Endothelial cell (in vitro differentiated cells): ENCODE measurements around the gene FUS. TPM values are rescaled to one million over a fixed set of nuclear protein-coding genes. Genes with fewer than 3 reads are reported as not detected.

Experiments
- DNase-seq: peaks from one replicate; pipeline ENCODE4 v3.0.0; 2021; ENCODE audit warnings: low spot score
- H3K27ac Mint-ChIP-seq: one replicate; pipeline ENCODE4 v1.8.0; 2021; ENCODE audit warnings: mixed read lengths, inconsistent platforms; ENCODE audit not compliant: unreplicated experiment
- H3K27me3 Mint-ChIP-seq: one replicate; pipeline ENCODE4 v1.8.0; 2021; ENCODE audit warnings: mild to moderate bottlenecking, moderate library complexity, mixed read lengths, inconsistent platforms; ENCODE audit not compliant: unreplicated experiment
- H3K36me3 Mint-ChIP-seq: one replicate; pipeline ENCODE4 v1.8.0; 2021; ENCODE audit warnings: mild to moderate bottlenecking, low read depth, mixed read lengths, inconsistent platforms; ENCODE audit not compliant: unreplicated experiment
- H3K4me1 Mint-ChIP-seq: one replicate; pipeline ENCODE4 v1.8.0; 2021; ENCODE audit warnings: mild to moderate bottlenecking, mixed read lengths, inconsistent platforms; ENCODE audit not compliant: unreplicated experiment
- H3K4me3 Mint-ChIP-seq: one replicate; pipeline ENCODE4 v1.8.0; 2021; ENCODE audit warnings: mild to moderate bottlenecking, mixed read lengths, inconsistent platforms; ENCODE audit not compliant: unreplicated experiment
- H3K9me3 Mint-ChIP-seq: one replicate; pipeline ENCODE4 v1.8.0; 2021; ENCODE audit warnings: mixed read lengths, inconsistent platforms; ENCODE audit not compliant: unreplicated experiment
- total RNA-seq: library from RNA; stranded (reverse); fragmentation: NEBNext Ultra II Directional; extraction: Animal tissue kit (Norgen Biotek cat#: 25700); gene quantifications from one replicate; pipeline ENCODE4 v1.2.1, GENCODE V29; 2021; ENCODE audit not compliant: unreplicated experiment
- TF ChIP-seq, protein P1 (sequence below): fragments of 200-600 bp; sonication (generic); IDR thresholded peaks from one replicate; pipeline ENCODE4 v1.5.0; 2021; ENCODE audit warnings: antibody characterized with exemption; ENCODE audit not compliant: unreplicated experiment

The FUS gene
- total RNA-seq, 1 donor from 2014 or later = 590 TPM

DNA sequence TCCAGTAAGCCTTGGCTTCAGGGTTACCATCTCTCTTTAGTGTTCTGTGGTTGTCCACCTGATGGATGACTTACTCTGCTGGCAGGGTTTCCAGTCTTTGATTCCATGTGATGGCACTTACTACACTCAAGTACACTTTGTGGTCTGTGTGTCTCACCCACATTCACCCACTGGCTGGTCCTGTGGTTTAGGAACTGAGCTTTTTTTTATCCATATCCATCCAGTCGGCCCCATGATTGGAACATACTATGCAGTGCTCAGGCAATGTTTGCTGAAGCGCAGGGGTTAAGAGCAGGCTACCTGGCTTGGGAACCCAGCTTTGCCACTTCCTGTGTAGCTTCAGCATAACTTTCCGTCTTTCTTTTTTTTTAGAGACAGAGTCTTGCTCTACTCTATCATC is 2.8 kb upstream of the FUS start:
- Mint-ChIP-seq H3K36me3 (peaks cover 9% of the 10 kb centered on the region), H3K4me3 (no peak overlapping the region), H3K9me3 (no peaks in the 10 kb centered on the region), H3K27me3 (peaks cover 15% of the 10 kb centered on the region), H3K27ac (no peak overlapping the region), H3K4me1 (peaks cover 15% of the 10 kb centered on the region)
- TF ChIP-seq, protein P1, sequence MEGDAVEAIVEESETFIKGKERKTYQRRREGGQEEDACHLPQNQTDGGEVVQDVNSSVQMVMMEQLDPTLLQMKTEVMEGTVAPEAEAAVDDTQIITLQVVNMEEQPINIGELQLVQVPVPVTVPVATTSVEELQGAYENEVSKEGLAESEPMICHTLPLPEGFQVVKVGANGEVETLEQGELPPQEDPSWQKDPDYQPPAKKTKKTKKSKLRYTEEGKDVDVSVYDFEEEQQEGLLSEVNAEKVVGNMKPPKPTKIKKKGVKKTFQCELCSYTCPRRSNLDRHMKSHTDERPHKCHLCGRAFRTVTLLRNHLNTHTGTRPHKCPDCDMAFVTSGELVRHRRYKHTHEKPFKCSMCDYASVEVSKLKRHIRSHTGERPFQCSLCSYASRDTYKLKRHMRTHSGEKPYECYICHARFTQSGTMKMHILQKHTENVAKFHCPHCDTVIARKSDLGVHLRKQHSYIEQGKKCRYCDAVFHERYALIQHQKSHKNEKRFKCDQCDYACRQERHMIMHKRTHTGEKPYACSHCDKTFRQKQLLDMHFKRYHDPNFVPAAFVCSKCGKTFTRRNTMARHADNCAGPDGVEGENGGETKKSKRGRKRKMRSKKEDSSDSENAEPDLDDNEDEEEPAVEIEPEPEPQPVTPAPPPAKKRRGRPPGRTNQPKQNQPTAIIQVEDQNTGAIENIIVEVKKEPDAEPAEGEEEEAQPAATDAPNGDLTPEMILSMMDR = no peak
- no peak for DNase-seq

DNA sequence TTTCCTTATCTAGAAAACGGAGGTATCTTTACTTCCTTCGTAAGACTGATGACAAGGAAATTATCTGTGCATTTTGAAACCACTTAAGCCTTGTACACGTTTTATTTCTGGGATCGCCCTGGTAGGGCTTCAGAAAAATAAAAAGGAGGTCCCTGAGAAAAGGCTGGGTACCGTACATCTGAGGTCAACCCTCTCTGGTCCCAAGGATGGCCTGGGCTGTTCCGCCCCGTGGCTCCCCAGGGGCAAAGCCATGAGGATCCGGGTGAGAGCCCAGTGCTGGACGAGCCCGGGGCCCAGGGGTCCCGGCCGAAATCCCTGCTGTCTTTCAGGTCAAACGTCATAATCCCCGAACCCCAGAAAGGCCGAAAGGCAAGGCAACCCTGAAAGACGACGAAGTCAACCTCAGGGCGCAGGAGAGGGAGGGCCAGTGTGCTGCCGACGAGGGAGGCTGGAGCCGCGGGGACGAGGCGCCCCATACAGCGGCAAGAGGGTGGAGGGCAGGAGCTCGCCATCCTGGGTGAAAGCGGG is 656 bp upstream of the FUS start:
- H3K9me3 Mint-ChIP-seq = no peaks in the 10 kb centered on the region
- peak; percentile 21 for DNase-seq
- H3K4me1 Mint-ChIP-seq = peaks cover 36% of the 10 kb centered on the region
- H3K36me3 Mint-ChIP-seq = peaks cover 29% of the 10 kb centered on the region
- H3K4me3 Mint-ChIP-seq = peak overlapping the region; percentile 93
- peaks cover 26% of the 10 kb centered on the region for H3K27me3 Mint-ChIP-seq
- peak overlapping the region; percentile 86 for H3K27ac Mint-ChIP-seq
- TF ChIP-seq, protein P1 = no peak

DNA sequence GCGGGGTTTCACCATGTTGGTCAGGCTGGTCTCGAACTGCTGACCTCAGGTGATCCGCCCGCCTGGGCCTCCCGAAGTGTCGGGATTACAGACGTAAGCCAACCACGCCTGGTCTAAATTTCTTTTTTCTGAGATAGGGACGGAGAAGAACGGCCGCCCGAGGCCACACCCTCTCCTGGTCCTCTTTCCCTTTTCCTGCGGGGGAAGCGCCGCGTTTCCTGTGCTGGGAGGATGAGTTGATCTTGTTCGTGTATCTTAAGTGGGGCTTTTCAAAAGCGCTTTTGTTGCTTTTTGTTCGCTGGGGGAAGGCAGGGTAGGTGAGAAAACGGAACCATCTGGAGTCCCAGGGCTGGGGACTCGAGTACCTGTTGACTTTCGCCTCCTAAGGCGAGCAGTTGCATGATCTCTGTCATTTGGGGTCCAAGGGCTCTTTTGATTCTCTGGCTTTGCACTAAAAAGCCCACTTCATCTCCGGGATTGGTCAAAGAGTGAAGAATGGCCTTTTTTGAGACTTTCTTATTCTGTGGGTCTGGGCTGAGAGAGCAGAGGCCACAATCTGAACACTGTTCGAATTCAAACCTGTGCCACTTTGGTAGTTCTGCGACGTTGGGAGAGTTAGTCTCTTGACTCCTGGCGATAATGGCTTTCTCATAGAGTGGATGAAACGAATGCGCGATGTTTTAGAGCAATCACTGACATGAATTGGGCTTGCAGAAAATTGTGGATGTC is 1.3 kb downstream of the FUS start:
- Mint-ChIP-seq H3K9me3 (no peaks in the 10 kb centered on the region), H3K27me3 (peaks cover 30% of the 10 kb centered on the region), H3K4me1 (peaks cover 53% of the 10 kb centered on the region), H3K27ac (peak overlapping the region; percentile 94), H3K36me3 (peaks cover 47% of the 10 kb centered on the region), H3K4me3 (peak overlapping the region; percentile 98)
- TF ChIP-seq, protein P1 = no peak
- peak; percentile 61 for DNase-seq

DNA sequence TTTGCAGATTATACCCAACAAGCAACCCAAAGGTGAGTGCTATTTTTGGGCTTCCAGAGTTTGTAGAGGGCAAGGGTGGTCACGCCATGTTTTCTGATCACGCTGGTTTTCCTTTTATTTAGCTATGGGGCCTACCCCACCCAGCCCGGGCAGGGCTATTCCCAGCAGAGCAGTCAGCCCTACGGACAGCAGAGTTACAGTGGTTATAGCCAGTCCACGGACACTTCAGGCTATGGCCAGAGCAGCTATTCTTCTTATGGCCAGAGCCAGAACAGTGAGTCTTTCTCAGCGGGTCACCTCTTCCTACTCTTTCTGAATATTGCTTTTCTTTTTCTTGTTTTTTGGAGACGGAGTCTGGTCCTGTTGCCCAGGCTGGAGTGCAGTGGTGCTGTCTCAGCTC is 2.5 kb downstream of the FUS start:
- peaks cover 58% of the 10 kb centered on the region for H3K36me3 Mint-ChIP-seq
- peaks cover 30% of the 10 kb centered on the region for H3K27me3 Mint-ChIP-seq
- H3K4me1 Mint-ChIP-seq = peaks cover 63% of the 10 kb centered on the region

More for the DNA sequence above, 2.5 kb downstream of the FUS start:
- Mint-ChIP-seq H3K9me3 (no peaks in the 10 kb centered on the region), H3K4me3 (peak overlapping the region; percentile 98), H3K27ac (peak overlapping the region; percentile 79)
- TF ChIP-seq, protein P1 = no peak
- DNase-seq = no peak
